Aorta (tissue), 5 donors: ENCODE measurements around the gene PPP2R5E. TPM values are rescaled to one million over a fixed set of nuclear protein-coding genes. Genes with fewer than 3 reads are reported as not detected.

ENCODE experiments used
- ATAC-seq: fragments of 200-7000 bp; cut with Tn5 transposase; one replicate; pipeline ENCODE4 v1.9.1; 2022; ENCODE audit warnings: moderate library complexity; ENCODE audit not compliant: low FRiP score
- DNase-seq, 2 donors: peaks; one replicate each; pipeline ENCODE4 v3.0.0-alpha.2; 2020
- H3K27ac ChIP-seq, 2 donors: one replicate each; pipeline ENCODE4 v1.5.1; 2013; ENCODE audit warnings: low read length in 2 of 2, mild to moderate bottlenecking in 2 of 2, moderate library complexity in 2 of 2, control low read depth in 1 of 2, inconsistent platforms in 1 of 2, low read depth in 1 of 2
- H3K27me3 ChIP-seq, 2 donors: one replicate each; pipeline ENCODE4 v1.6.1; 2013; ENCODE audit warnings: control low read depth in 1 of 2, low read length in 1 of 2, mild to moderate bottlenecking in 1 of 2, moderate library complexity in 1 of 2; ENCODE audit not compliant: insufficient read depth in 2 of 2, control insufficient read depth in 1 of 2
- H3K36me3 ChIP-seq, 2 donors: one replicate each; pipeline ENCODE4 v1.6.1; 2013; ENCODE audit warnings: control low read depth in 1 of 2, low read length in 1 of 2, mild to moderate bottlenecking in 1 of 2; ENCODE audit not compliant: insufficient read depth in 2 of 2, control insufficient read depth in 1 of 2
- H3K4me1 ChIP-seq, 2 donors: one replicate each; pipeline ENCODE4 v1.6.1; 2013; ENCODE audit warnings: low read length in 2 of 2, control low read depth in 1 of 2, mild to moderate bottlenecking in 1 of 2, moderate library complexity in 1 of 2; ENCODE audit not compliant: insufficient read depth in 2 of 2, control insufficient read depth in 1 of 2
- H3K4me3 ChIP-seq, 2 donors: one replicate each; pipeline ENCODE4 v1.5.1; 2013; ENCODE audit warnings: low read length in 2 of 2, control low read depth in 1 of 2, mild to moderate bottlenecking in 1 of 2
- H3K9me3 ChIP-seq: one replicate; pipeline ENCODE4 v1.6.1; 2013; ENCODE audit warnings: mild to moderate bottlenecking, low read length; ENCODE audit not compliant: control insufficient read depth
- WGBS, 2 donors: extraction: QIAGEN DNeasy Blood & Tissue Kit; methylation state at CpG; one replicate each; pipeline ENCODE4 v1.1.7; 2013; 5-methylcytosine and 5-hydroxymethylcytosine counted together
- intact Hi-C, 2 donors: fragments of 100-400 bp; cut with DNase I; formaldehyde crosslinking; loops; one replicate each; pipeline versions ENCODE4 v1.14.2 to v1.15.0; 2022
- polyA plus RNA-seq, 2 donors: library from polyadenylated mRNA; stranded (reverse); fragments of 200-250 nt; gene quantifications; one replicate each; pipeline ENCODE4 v1.2.3, GENCODE V29; 2013
- total RNA-seq, 2 donors: library from RNA; stranded (reverse); fragmentation: NEBNext Ultra II Directional; extraction: Animal tissue kit (Norgen Biotek cat#: 25700); gene quantifications; one replicate each; pipeline ENCODE4 v1.2.1, GENCODE V29; 2021
- donor health status: healthy with polysubstance abuse.
- donor health status: Bipolar disorder and iron deficiency.
- donor health status: DM: no; HTN: no; CAD: no.
- donor health status: DM: no; HTN: no; CAD: no.
- donor health status: DM: yes; HTN: yes; CAD: no.

PPP2R5E gene
- total and polyA plus RNA-seq, 4 donors = 11.0 to 42.1 (median 25.1) TPM

GRCh38 chr14:63486738-63487137 is 56.4 kb downstream of the PPP2R5E start:
- ATAC-seq = no peak
- H3K4me1 ChIP-seq = peaks cover 3% of the 10 kb centered on the region in 2 donors
- DNase-seq = no peak
- H3K9me3 ChIP-seq = no peaks in the 10 kb centered on the region
- H3K27ac ChIP-seq = no peak overlapping the region
- intact Hi-C loops = no loop called here
- no peak overlapping the region for H3K4me3 ChIP-seq
- H3K36me3 ChIP-seq = no peaks in the 10 kb centered on the region
- no peaks in the 10 kb centered on the region for H3K27me3 ChIP-seq

- no peak for DNase-seq
- Histone ChIP-seq H3K4me1 (peaks cover 3% of the 10 kb centered on the region in 2 donors), H3K27ac (no peak overlapping the region), H3K27me3 (no peaks in the 10 kb centered on the region), H3K9me3 (no peaks in the 10 kb centered on the region), H3K4me3 (no peak overlapping the region), H3K36me3 (no peaks in the 10 kb centered on the region)
- no peak for ATAC-seq
- WGBS, 2 donors = 58 to 69% methylated on average over 7 of the region's 7 CpGs
- intact Hi-C loops = no loop called here
Measured at GRCh38 chr14:63483315-63483714, 59.9 kb downstream of the PPP2R5E start.

GRCh38 chr14:63480599-63480998 is 62.6 kb downstream of the PPP2R5E start:
- Histone ChIP-seq H3K36me3 (no peaks in the 10 kb centered on the region), H3K27ac (no peak overlapping the region), H3K27me3 (no peaks in the 10 kb centered on the region), H3K4me1 (peaks cover 0 to 3% of the 10 kb centered on the region in 2 donors), H3K9me3 (no peaks in the 10 kb centered on the region), H3K4me3 (no peak overlapping the region)
- DNase-seq = no peak
- intact Hi-C loops = no loop called here
- ATAC-seq = no peak
- 94 to 98% methylated on average over 4 of the region's 4 CpGs for WGBS, 2 donors

- no peak for ATAC-seq
- WGBS, 2 donors = 92 to 95% methylated on average over 3 of the region's 3 CpGs
- H3K9me3 ChIP-seq = no peaks in the 10 kb centered on the region
- intact Hi-C loops = no loop called here
- H3K36me3 ChIP-seq = no peaks in the 10 kb centered on the region
- H3K4me3 ChIP-seq = no peak overlapping the region
- no peaks in the 10 kb centered on the region for H3K27me3 ChIP-seq
- no peak for DNase-seq
- no peak overlapping the region for H3K27ac ChIP-seq
- H3K4me1 ChIP-seq = peaks cover 0 to 4% of the 10 kb centered on the region in 2 donors
Measured at GRCh38 chr14:63478437-63478852, 64.7 kb downstream of the PPP2R5E start.

GRCh38 chr14:63478010-63478409 is 65.2 kb downstream of the PPP2R5E start:
- intact Hi-C loops = no loop called here
- Histone ChIP-seq H3K36me3 (no peaks in the 10 kb centered on the region), H3K4me3 (no peak overlapping the region), H3K4me1 (peaks cover 0 to 2% of the 10 kb centered on the region in 2 donors), H3K9me3 (no peaks in the 10 kb centered on the region), H3K27ac (no peak overlapping the region), H3K27me3 (no peaks in the 10 kb centered on the region)
- no peak for DNase-seq
- WGBS, 2 donors = 55 to 64% methylated on average over 2 of the region's 2 CpGs
- ATAC-seq = no peak

GRCh38 chr14:63477556-63477955 is 65.6 kb downstream of the PPP2R5E start:
- ATAC-seq = no peak
- Histone ChIP-seq H3K9me3 (no peaks in the 10 kb centered on the region), H3K36me3 (no peaks in the 10 kb centered on the region), H3K4me1 (peaks cover 0 to 2% of the 10 kb centered on the region in 2 donors), H3K27me3 (no peaks in the 10 kb centered on the region), H3K27ac (no peak overlapping the region), H3K4me3 (no peak overlapping the region)
- intact Hi-C loops = no loop called here
- 13 to 24% methylated on average over 1 of the region's 1 CpG for WGBS, 2 donors
- DNase-seq = no peak

- Histone ChIP-seq H3K4me1 (peaks cover 0 to 2% of the 10 kb centered on the region in 2 donors), H3K9me3 (no peaks in the 10 kb centered on the region), H3K4me3 (no peak overlapping the region), H3K27me3 (no peaks in the 10 kb centered on the region), H3K27ac (no peak overlapping the region), H3K36me3 (no peaks in the 10 kb centered on the region)
- intact Hi-C loops = no loop called here
- ATAC-seq = no peak
- DNase-seq = no peak
Measured at GRCh38 chr14:63475761-63476160, 67.4 kb downstream of the PPP2R5E start.

GRCh38 chr14:63474844-63475243 is 68.3 kb downstream of the PPP2R5E start:
- no peaks in the 10 kb centered on the region for H3K9me3 ChIP-seq
- no peak for ATAC-seq
- no peaks in the 10 kb centered on the region for H3K36me3 ChIP-seq
- intact Hi-C loops = no loop called here
- peaks cover 0 to 2% of the 10 kb centered on the region in 2 donors for H3K4me1 ChIP-seq
- no peak for DNase-seq
- H3K27me3 ChIP-seq = no peaks in the 10 kb centered on the region
- H3K4me3 ChIP-seq = no peak overlapping the region
- H3K27ac ChIP-seq = no peak overlapping the region
- WGBS, 2 donors = 77 to 80% methylated on average over 3 of the region's 3 CpGs

- H3K36me3 ChIP-seq = no peaks in the 10 kb centered on the region
- H3K9me3 ChIP-seq = no peaks in the 10 kb centered on the region
- H3K27me3 ChIP-seq = no peaks in the 10 kb centered on the region
- ATAC-seq = no peak
- DNase-seq = no peak
- H3K4me1 ChIP-seq = peaks cover 0 to 2% of the 10 kb centered on the region in 2 donors
- no peak overlapping the region for H3K27ac ChIP-seq
- WGBS, 2 donors = 85 to 88% methylated on average over 3 of the region's 3 CpGs
- intact Hi-C loops = no loop called here
- no peak overlapping the region for H3K4me3 ChIP-seq
Measured at GRCh38 chr14:63474111-63474510, 69.1 kb downstream of the PPP2R5E start.
